ENCODE data around the gene TTLL11.

The TTLL11 gene

GRCh38 chr9:121784731-121785411 lies 308.2 kb downstream of the TTLL11 start:
- DNase-seq (ENCODE audit: low read depth): no peak

GRCh38 chr9:121783521-121784507 lies 309.3 kb downstream of the TTLL11 start:
- no peak for DNase-seq (ENCODE audit: low read depth)

GRCh38 chr9:121783111-121783510 lies 310.0 kb downstream of the TTLL11 start:
- no peak for DNase-seq (ENCODE audit: low read depth)

GRCh38 chr9:121782514-121783110 lies 310.5 kb downstream of the TTLL11 start:
- DNase-seq (ENCODE audit: low read depth): no peak

GRCh38 chr9:121781701-121782464 lies 311.2 kb downstream of the TTLL11 start:
- DNase-seq (ENCODE audit: low read depth): no peak

- DNase-seq (ENCODE audit: low read depth): no peak
Observed at GRCh38 chr9:121781145-121781548, 312.0 kb downstream of the TTLL11 start.

- DNase-seq (ENCODE audit: low read depth): no peak
Observed at GRCh38 chr9:121780177-121781040, 312.7 kb downstream of the TTLL11 start.

GRCh38 chr9:121779381-121780117 lies 313.6 kb downstream of the TTLL11 start:
- no peak for DNase-seq (ENCODE audit: low read depth)

GRCh38 chr9:121778252-121779225 lies 314.6 kb downstream of the TTLL11 start:
- no peak for DNase-seq (ENCODE audit: low read depth)

- DNase-seq (ENCODE audit: low read depth): no peak
Observed at GRCh38 chr9:121776739-121777637, 316.1 kb downstream of the TTLL11 start.

GRCh38 chr9:121776001-121776738 lies 316.9 kb downstream of the TTLL11 start:
- no peak for DNase-seq (ENCODE audit: low read depth)

GRCh38 chr9:121774715-121775613 lies 318.1 kb downstream of the TTLL11 start:
- DNase-seq (ENCODE audit: low read depth): no peak

GRCh38 chr9:121773954-121774714 lies 319.0 kb downstream of the TTLL11 start:
- DNase-seq (ENCODE audit: low read depth): no peak

- no peak for DNase-seq (ENCODE audit: low read depth)
Observed at GRCh38 chr9:121773286-121773953, 319.7 kb downstream of the TTLL11 start.
